ENCODE measurements around the gene SETD1A.
"Not testable (repeated sequence)": the region's sequence is repeated elsewhere in the genome, so short reads cannot be mapped to it uniquely, and the experiment has no call there.

- not testable (repeated sequence) for TF ChIP-seq CTCF (conservative IDR thresholded peaks at IDR 0.05; ENCODE audit: low read depth, low read length); MAFK (IDR thresholded peaks at IDR 0.05; ENCODE audit: low read depth, low read length); POLR2A (IDR thresholded peaks at IDR 0.05; ENCODE audit: low read depth, low read length); MAZ (IDR thresholded peaks at IDR 0.05; ENCODE audit: borderline replicate concordance, low read depth, low read length); SMC3 (IDR thresholded peaks at IDR 0.05; ENCODE audit: low read depth, low read length); FOS (IDR thresholded peaks at IDR 0.05; ENCODE audit: low read depth, low read length); CEBPB (IDR thresholded peaks at IDR 0.05; ENCODE audit: low read depth, low read length); RFX5 (IDR thresholded peaks at IDR 0.05; ENCODE audit: low read depth, low read length); RCOR1 (IDR thresholded peaks at IDR 0.05; ENCODE audit: insufficient replicate concordance, low read length); RAD21 (IDR thresholded peaks at IDR 0.05; ENCODE audit: low read length)
Observed at GRCh38 chr16:31017756-31018155, 60.2 kb downstream of the SETD1A start.

All from IMR-90 (cell line).